ENCODE measurements around the gene CYSLTR2. TPM values are rescaled to one million over a fixed set of nuclear protein-coding genes. Genes with fewer than 3 reads are reported as not detected.

Gene CYSLTR2
- total and polyA plus RNA-seq, 9 of the 15 experiments (the other 6 are each of a cell fraction or from before 2014, with no cell fraction given), result not detected

DNA sequence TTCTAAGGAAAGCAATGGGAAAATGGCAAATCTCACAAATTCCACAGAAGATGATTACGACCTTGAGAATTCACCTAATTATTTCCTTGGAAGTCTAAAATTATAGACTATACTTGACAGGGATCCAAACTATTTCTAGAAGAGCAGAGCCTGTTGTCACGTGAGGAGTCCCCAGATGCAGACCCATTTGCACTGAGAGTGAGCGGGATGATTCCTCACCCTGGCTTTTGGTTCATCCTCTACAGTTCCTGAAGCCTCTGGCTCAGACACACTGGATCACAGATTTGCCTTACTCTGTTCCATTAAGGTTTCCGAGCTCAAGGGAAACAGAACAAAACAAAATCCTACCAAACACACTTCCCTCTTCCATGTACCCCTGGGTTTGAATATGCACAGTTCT lies 23.0 kb upstream of the CYSLTR2 start (continued):
- TF ChIP-seq, protein P1, sequence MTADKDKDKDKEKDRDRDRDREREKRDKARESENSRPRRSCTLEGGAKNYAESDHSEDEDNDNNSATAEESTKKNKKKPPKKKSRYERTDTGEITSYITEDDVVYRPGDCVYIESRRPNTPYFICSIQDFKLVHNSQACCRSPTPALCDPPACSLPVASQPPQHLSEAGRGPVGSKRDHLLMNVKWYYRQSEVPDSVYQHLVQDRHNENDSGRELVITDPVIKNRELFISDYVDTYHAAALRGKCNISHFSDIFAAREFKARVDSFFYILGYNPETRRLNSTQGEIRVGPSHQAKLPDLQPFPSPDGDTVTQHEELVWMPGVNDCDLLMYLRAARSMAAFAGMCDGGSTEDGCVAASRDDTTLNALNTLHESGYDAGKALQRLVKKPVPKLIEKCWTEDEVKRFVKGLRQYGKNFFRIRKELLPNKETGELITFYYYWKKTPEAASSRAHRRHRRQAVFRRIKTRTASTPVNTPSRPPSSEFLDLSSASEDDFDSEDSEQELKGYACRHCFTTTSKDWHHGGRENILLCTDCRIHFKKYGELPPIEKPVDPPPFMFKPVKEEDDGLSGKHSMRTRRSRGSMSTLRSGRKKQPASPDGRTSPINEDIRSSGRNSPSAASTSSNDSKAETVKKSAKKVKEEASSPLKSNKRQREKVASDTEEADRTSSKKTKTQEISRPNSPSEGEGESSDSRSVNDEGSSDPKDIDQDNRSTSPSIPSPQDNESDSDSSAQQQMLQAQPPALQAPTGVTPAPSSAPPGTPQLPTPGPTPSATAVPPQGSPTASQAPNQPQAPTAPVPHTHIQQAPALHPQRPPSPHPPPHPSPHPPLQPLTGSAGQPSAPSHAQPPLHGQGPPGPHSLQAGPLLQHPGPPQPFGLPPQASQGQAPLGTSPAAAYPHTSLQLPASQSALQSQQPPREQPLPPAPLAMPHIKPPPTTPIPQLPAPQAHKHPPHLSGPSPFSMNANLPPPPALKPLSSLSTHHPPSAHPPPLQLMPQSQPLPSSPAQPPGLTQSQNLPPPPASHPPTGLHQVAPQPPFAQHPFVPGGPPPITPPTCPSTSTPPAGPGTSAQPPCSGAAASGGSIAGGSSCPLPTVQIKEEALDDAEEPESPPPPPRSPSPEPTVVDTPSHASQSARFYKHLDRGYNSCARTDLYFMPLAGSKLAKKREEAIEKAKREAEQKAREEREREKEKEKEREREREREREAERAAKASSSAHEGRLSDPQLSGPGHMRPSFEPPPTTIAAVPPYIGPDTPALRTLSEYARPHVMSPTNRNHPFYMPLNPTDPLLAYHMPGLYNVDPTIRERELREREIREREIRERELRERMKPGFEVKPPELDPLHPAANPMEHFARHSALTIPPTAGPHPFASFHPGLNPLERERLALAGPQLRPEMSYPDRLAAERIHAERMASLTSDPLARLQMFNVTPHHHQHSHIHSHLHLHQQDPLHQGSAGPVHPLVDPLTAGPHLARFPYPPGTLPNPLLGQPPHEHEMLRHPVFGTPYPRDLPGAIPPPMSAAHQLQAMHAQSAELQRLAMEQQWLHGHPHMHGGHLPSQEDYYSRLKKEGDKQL (CRISPR knock-in tag; IDR thresholded peaks at IDR 0.05; ENCODE audit: borderline replicate concordance), result no peak
- no peak for TF ChIP-seq TCF7 (IDR thresholded peaks at IDR 0.05; ENCODE audit: borderline replicate concordance)
- no peak for TF ChIP-seq ZC3H8 (IDR thresholded peaks at IDR 0.05)
- TF ChIP-seq THRAP3 (IDR thresholded peaks at IDR 0.05; ENCODE audit: borderline replicate concordance), result no peak
- TF ChIP-seq NKRF (IDR thresholded peaks at IDR 0.05; ENCODE audit: borderline replicate concordance), result no peak
- no peak for TF ChIP-seq BRD9 (IDR thresholded peaks at IDR 0.05; ENCODE audit: low read depth, partially characterized antibody)
- TF ChIP-seq NR4A1 (CRISPR knock-in tag; IDR thresholded peaks at IDR 0.05), result no peak
- no peak for TF ChIP-seq NR4A1 (tag; IDR thresholded peaks at IDR 0.05)

All from K562 (cell line).